Right ventricle myocardium superior (tissue), 1 donor: ENCODE data around the gene SHISA7. TPM values are rescaled to one million over a fixed set of nuclear protein-coding genes. Genes with fewer than 3 reads are reported as not detected.

ENCODE experiments used
- ATAC-seq: fragments of 200-7000 bp; cut with Tn5 transposase; one replicate; pipeline ENCODE4 v1.9.1; 2020; ENCODE audit warnings: mild to moderate bottlenecking; ENCODE audit not compliant: poor library complexity
- DNase-seq: peaks from one replicate; pipeline ENCODE4 v3.0.0-alpha.2; 2020
- intact Hi-C: fragments of 100-400 bp; cut with DNase I; formaldehyde crosslinking; loops from one replicate; pipeline ENCODE4 v1.11.2; 2022
- total RNA-seq: library from RNA; stranded (reverse); fragmentation: NEBNext Ultra II Directional; extraction: Animal tissue kit (Norgen Biotek cat#: 25700); gene quantifications from one replicate; pipeline ENCODE4 v1.2.1, GENCODE V29; 2021
- donor health status: DM: no; HTN: yes; CAD: no; lungs with severe emphysema.

SHISA7 gene
- total RNA-seq, 1 donor from 2014 or later: not detected

- DNase-seq: no peak
- intact Hi-C loops: loop anchor here (5.0 kb wide), 2 partner anchors 37 to 167 kb away; no protein-coding TSS in a partner anchor
- ATAC-seq: no peak
Measured at GRCh38 chr19:55465460-55466240, 22.6 kb upstream of the SHISA7 start.

- DNase-seq (no peak), ATAC-seq (no peak)
- intact Hi-C loops: loop anchor here (5.0 kb wide), 2 partner anchors 38 to 168 kb away; no protein-coding TSS in a partner anchor
Measured at GRCh38 chr19:55464662-55465054, 21.6 kb upstream of the SHISA7 start, which contains the start of gene C19orf85. Gene C19orf85 (minus strand): TSS chr19:55464751. CDS start chr19:55464554, 197 bp downstream.

- intact Hi-C loops: no loop called here
- DNase-seq (no peak), ATAC-seq (no peak)
Measured at GRCh38 chr19:55464039-55464661, 21.1 kb upstream of the SHISA7 start.

- intact Hi-C loops: no loop called here
- DNase-seq (no peak), ATAC-seq (no peak)
Measured at GRCh38 chr19:55463583-55464031, 20.5 kb upstream of the SHISA7 start.

- intact Hi-C loops: no loop called here
- ATAC-seq: no peak
Measured at GRCh38 chr19:55462722-55463121, 19.6 kb upstream of the SHISA7 start.

GRCh38 chr19:55461974-55462626 lies 19.0 kb upstream of the SHISA7 start:
- ATAC-seq (no peak), DNase-seq (no peak)
- intact Hi-C loops: no loop called here

More at GRCh38 chr19:55462722-55463121, 19.6 kb upstream of the SHISA7 start:
- DNase-seq: no peak

GRCh38 chr19:55461259-55461973 lies 18.3 kb upstream of the SHISA7 start, which contains the start of gene ISOC2:
Gene ISOC2 (minus strand): TSS chr19:55461642. CDS start chr19:55456486, 5,156 bp downstream.
- ATAC-seq: peak; percentile 96
- DNase-seq: peak; percentile 100
- intact Hi-C loops: no loop called here

- ATAC-seq (peak; percentile 73), DNase-seq (peak; percentile 88)
- intact Hi-C loops: no loop called here
Measured at GRCh38 chr19:55460670-55461258, 17.7 kb upstream of the SHISA7 start.

- intact Hi-C loops: no loop called here
- DNase-seq (no peak), ATAC-seq (no peak)
Measured at GRCh38 chr19:55459950-55460657, 17.0 kb upstream of the SHISA7 start.

GRCh38 chr19:55459551-55459949 lies 16.4 kb upstream of the SHISA7 start:
- no peak for DNase-seq
- intact Hi-C loops: no loop called here
- ATAC-seq: no peak

GRCh38 chr19:55457683-55458457 lies 14.8 kb upstream of the SHISA7 start:
- intact Hi-C loops: no loop called here
- no peak for DNase-seq
- no peak for ATAC-seq

- intact Hi-C loops: no loop called here
- no peak for DNase-seq
- ATAC-seq: no peak
Measured at GRCh38 chr19:55456347-55456746, 13.2 kb upstream of the SHISA7 start.

GRCh38 chr19:55455576-55456235 lies 12.6 kb upstream of the SHISA7 start:
- intact Hi-C loops: no loop called here

GRCh38 chr19:55454787-55455243 lies 11.7 kb upstream of the SHISA7 start:
- ATAC-seq (no peak), DNase-seq (no peak)
- intact Hi-C loops: no loop called here

More at GRCh38 chr19:55455576-55456235, 12.6 kb upstream of the SHISA7 start:
- ATAC-seq (no peak), DNase-seq (no peak)

- intact Hi-C loops: no loop called here
Measured at GRCh38 chr19:55453511-55454260, 10.6 kb upstream of the SHISA7 start.

More at GRCh38 chr19:55453511-55454260, 10.6 kb upstream of the SHISA7 start:
- DNase-seq (no peak), ATAC-seq (no peak)
